Sigmoid colon (tissue), 7 donors: ENCODE results near the gene CASP3. TPM values are rescaled to one million over a fixed set of nuclear protein-coding genes. Genes with fewer than 3 reads are reported as not detected.
"Not testable (repeated sequence)": the region's sequence is repeated elsewhere in the genome, so short reads cannot be mapped to it uniquely, and the experiment has no call there.

ENCODE experiments used
- DNase-seq: peaks from one replicate; pipeline ENCODE4 v3.0.0-alpha.2; 2019
- H3K27ac ChIP-seq, 4 donors: fragments of 200-600 bp; sonication (generic); one replicate each; pipeline ENCODE4 v1.5.1; 2016 to 2019; ENCODE audit warnings: mild to moderate bottlenecking in 1 of 4
- H3K27me3 ChIP-seq, 3 donors: fragments of 200-600 bp; sonication (generic); one replicate each; pipeline ENCODE4 v1.5.1; 2019; ENCODE audit warnings: mild to moderate bottlenecking in 1 of 3
- H3K36me3 ChIP-seq, 4 donors: fragments of 200-600 bp; sonication (generic); one replicate each; pipeline ENCODE4 v1.5.1; 2016 to 2019
- H3K4me1 ChIP-seq, 4 donors: fragments of 200-600 bp; sonication (generic); one replicate each; pipeline ENCODE4 v1.5.1; 2017 to 2019
- H3K4me3 ChIP-seq, 4 donors: fragments of 200-600 bp; sonication (generic); one replicate each; pipeline ENCODE4 v1.5.1; 2017 to 2019; ENCODE audit warnings: mild to moderate bottlenecking in 2 of 4, moderate library complexity in 1 of 4
- H3K9me3 ChIP-seq, 4 donors: fragments of 200-600 bp in 3 of 4; sonication (generic) in 3 of 4; one replicate each; pipeline versions ENCODE4 v1.5.1 to v1.6.1; 2013 to 2019
- EP300 ChIP-seq, 4 donors: sonication (generic); formaldehyde crosslinking; IDR thresholded peaks; one replicate each; pipeline ENCODE4 v1.6.1; 2017; ENCODE audit warnings: antibody characterized with exemption in 4 of 4
- POLR2A ChIP-seq, 2 donors: fragments of 450-650 bp; IDR thresholded peaks; one replicate each; pipeline ENCODE4 v1.6.1; 2016; ENCODE audit warnings: antibody characterized with exemption in 2 of 2, mild to moderate bottlenecking in 2 of 2, moderate library complexity in 2 of 2
- POLR2AphosphoS5 ChIP-seq, 4 donors: sonication (generic); formaldehyde crosslinking; IDR thresholded peaks; one replicate each; pipeline ENCODE4 v1.6.1; 2017; ENCODE audit warnings: antibody characterized with exemption in 4 of 4
- WGBS, 2 donors: extraction: QIAGEN DNeasy Blood & Tissue Kit; methylation state at CpG; one replicate each; pipeline ENCODE4 v1.1.7; 2013; 5-methylcytosine and 5-hydroxymethylcytosine counted together
- intact Hi-C: fragments of 100-400 bp; cut with DNase I; formaldehyde crosslinking; loops from one replicate; pipeline ENCODE4 v1.15.1; 2023
- polyA plus RNA-seq, 3 donors: library from polyadenylated mRNA; stranded (reverse); fragments of 200-250 nt; gene quantifications; one replicate each; pipeline ENCODE4 v1.2.3, GENCODE V29; 2013
- total RNA-seq, 4 donors: library from RNA; depleted of rRNA; stranded (reverse); fragments of >200 nt; gene quantifications; one replicate each; pipeline ENCODE4 v1.1.0, GENCODE V29; 2016
- TF ChIP-seq, protein P1 (sequence below), 4 experiments: fragments of 450-650 bp in 3 of 4; fragments of 200-600 bp in 1 of 4; IDR thresholded peaks; one replicate each; pipeline ENCODE4 v1.5.1; 2016 to 2019; ENCODE audit warnings: antibody characterized with exemption in 4 of 4, mild to moderate bottlenecking in 3 of 4, moderate library complexity in 2 of 4
- donor health status: healthy with polysubstance abuse.
- donor health status: Bipolar disorder and iron deficiency.
- donor health status: healthy.

The CASP3 gene
- total and polyA plus RNA-seq, 7 donors = 9.4 to 70.1 (median 20.3) TPM

DNA sequence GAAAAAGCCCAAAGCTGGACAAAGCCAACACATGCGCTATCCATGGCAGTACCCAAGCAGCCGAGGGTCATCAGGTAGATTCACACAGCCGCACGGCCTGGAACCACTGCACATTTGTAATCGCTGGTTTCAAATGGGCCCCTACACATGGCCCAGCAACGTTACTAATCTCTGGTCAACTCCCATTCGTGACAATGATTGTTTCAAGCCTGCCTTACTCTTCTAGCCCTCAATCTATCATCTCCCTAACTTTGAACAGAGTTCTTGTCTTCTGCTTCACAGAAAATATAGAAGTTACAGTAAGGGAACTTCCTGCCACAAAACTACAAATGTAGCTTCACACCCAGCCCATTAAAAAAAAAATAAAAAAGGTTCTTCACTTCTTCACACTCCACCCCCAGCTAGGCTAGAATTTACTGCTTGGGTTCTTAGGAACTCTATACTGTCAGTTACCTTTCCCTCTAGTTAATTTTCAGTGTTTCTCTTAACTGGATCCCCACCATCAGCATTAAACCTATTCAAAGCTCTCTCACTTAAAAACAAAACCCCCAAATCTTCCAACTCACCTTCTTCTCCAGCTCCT lies 24.2 kb downstream of the CASP3 start:
- Histone ChIP-seq H3K4me3 (no peak overlapping the region), H3K9me3 (no peaks in the 10 kb centered on the region), H3K27ac (no peak overlapping the region), H3K36me3 (peaks cover 5 to 47% (median 19%) of the 10 kb centered on the region in 4 donors), H3K4me1 (no peaks in the 10 kb centered on the region), H3K27me3 (no peaks in the 10 kb centered on the region)
- TF ChIP-seq EP300 (IDR thresholded peaks at IDR 0.05) = no peak
- no peak for TF ChIP-seq POLR2A (IDR thresholded peaks at IDR 0.05)
- TF ChIP-seq, protein P1, sequence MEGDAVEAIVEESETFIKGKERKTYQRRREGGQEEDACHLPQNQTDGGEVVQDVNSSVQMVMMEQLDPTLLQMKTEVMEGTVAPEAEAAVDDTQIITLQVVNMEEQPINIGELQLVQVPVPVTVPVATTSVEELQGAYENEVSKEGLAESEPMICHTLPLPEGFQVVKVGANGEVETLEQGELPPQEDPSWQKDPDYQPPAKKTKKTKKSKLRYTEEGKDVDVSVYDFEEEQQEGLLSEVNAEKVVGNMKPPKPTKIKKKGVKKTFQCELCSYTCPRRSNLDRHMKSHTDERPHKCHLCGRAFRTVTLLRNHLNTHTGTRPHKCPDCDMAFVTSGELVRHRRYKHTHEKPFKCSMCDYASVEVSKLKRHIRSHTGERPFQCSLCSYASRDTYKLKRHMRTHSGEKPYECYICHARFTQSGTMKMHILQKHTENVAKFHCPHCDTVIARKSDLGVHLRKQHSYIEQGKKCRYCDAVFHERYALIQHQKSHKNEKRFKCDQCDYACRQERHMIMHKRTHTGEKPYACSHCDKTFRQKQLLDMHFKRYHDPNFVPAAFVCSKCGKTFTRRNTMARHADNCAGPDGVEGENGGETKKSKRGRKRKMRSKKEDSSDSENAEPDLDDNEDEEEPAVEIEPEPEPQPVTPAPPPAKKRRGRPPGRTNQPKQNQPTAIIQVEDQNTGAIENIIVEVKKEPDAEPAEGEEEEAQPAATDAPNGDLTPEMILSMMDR (IDR thresholded peaks at IDR 0.05) = no peak
- intact Hi-C loops = no loop called here
- 89 to 95% methylated on average over 7 of the region's 7 CpGs for WGBS, 2 donors
- DNase-seq = no peak

DNA sequence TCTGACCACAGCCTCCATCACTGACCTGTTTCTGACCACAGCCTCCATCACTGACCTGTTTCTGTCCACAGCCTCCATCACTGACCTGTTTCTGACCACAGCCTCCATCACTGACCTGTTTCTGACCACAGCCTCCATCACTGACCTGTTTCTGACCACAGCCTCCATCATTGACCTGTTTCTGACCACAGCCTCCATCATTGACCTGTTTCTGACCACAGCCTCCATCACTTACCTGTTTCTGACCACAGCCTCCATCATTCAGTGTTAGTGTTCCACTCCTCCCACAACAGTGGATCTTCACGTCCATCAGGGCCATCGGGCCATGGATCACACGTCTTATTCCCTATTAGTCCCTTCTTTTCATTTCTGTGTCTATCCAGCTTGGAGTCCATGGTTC lies 24.7 kb downstream of the CASP3 start:
- H3K4me1 ChIP-seq, intact Hi-C loops, H3K9me3 ChIP-seq, H3K27ac ChIP-seq, H3K4me3 ChIP-seq, DNase-seq, H3K27me3 ChIP-seq: not testable (repeated sequence)
- WGBS, 2 donors = 95 to 97% methylated on average over 3 of the region's 3 CpGs
- H3K36me3 ChIP-seq = peaks cover 5 to 42% (median 14%) of the 10 kb centered on the region in 4 donors

DNA sequence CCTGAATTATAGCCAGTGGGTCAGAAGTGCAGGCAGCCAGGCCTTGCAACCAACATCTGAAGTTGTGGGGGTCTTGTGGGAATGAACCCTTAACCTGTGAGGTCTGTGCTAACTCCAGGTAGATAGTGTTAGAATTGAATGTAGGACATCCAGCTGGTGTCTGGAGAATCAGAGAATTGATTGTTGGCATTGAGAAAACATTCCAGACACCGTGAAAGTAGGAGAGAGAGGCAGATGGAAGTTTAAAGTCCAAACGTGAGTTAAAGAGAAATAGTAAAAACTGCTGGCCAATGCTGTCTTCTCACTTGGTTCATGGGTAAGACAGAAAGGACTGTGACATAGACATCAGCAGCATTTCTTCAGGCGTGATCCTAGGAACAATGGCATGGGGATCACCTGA lies 27.7 kb downstream of the CASP3 start:
- no peaks in the 10 kb centered on the region for H3K27me3 ChIP-seq
- no peak overlapping the region for H3K27ac ChIP-seq
- 57 to 80% methylated on average over 3 of the region's 3 CpGs for whole genome bisulfite sequencing, 2 donors
- intact Hi-C loops = no loop called here
- H3K4me1 ChIP-seq = no peaks in the 10 kb centered on the region
- no peak for TF ChIP-seq EP300 (IDR thresholded peaks at IDR 0.05)
- TF ChIP-seq POLR2AphosphoS5 (IDR thresholded peaks at IDR 0.05) = no peak
- no peak for TF ChIP-seq POLR2A (IDR thresholded peaks at IDR 0.05)
- TF ChIP-seq, protein P1 (IDR thresholded peaks at IDR 0.05) = no peak
- peaks cover 0 to 12% (median 0%) of the 10 kb centered on the region in 4 donors for H3K36me3 ChIP-seq
- no peaks in the 10 kb centered on the region for H3K9me3 ChIP-seq
- H3K4me3 ChIP-seq = no peak overlapping the region
- DNase-seq = no peak

DNA sequence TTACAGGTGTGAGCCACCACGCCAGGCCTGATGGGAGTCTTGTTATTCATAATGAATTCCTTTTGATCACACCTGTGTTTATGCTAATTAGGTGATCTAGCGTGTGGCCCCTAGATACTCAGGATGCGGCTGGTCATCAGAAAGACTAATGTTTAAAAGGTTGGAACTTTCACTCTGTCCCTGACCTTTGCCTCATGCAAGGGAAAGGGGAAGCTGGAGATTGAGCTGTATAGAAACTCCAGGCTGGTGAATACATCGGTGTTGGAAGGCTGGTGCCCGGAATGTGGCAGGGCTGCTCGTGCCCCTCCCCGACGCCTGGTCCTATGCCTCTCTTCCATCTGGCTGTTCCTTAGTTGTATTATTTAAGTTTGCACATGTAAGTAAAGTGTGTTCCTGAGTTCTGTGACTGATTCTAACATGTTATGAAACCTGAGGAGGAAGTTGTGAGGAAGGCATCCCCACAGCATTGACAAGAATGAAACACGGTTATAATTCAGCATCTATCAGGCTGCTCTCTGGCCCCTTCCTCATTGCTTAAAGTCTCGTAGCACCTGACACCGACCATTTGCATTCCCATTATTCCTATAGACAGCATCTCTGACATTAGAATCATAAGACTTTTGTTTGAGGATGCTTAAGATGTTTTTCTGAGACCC lies 28.9 kb downstream of the CASP3 start:
- intact Hi-C loops = no loop called here
- Histone ChIP-seq H3K4me3 (no peak overlapping the region), H3K27ac (no peak overlapping the region), H3K4me1 (no peaks in the 10 kb centered on the region), H3K9me3 (no peaks in the 10 kb centered on the region), H3K27me3 (no peaks in the 10 kb centered on the region), H3K36me3 (peaks cover 0 to 6% (median 0%) of the 10 kb centered on the region in 4 donors)
- 88 to 92% methylated on average over 11 of the region's 11 CpGs for WGBS, 2 donors
- TF ChIP-seq, protein P1 (IDR thresholded peaks at IDR 0.05) = no peak
- TF ChIP-seq EP300 (IDR thresholded peaks at IDR 0.05) (no peak), POLR2A (IDR thresholded peaks at IDR 0.05) (no peak), POLR2AphosphoS5 (IDR thresholded peaks at IDR 0.05) (no peak)
- no peak for DNase-seq

DNA sequence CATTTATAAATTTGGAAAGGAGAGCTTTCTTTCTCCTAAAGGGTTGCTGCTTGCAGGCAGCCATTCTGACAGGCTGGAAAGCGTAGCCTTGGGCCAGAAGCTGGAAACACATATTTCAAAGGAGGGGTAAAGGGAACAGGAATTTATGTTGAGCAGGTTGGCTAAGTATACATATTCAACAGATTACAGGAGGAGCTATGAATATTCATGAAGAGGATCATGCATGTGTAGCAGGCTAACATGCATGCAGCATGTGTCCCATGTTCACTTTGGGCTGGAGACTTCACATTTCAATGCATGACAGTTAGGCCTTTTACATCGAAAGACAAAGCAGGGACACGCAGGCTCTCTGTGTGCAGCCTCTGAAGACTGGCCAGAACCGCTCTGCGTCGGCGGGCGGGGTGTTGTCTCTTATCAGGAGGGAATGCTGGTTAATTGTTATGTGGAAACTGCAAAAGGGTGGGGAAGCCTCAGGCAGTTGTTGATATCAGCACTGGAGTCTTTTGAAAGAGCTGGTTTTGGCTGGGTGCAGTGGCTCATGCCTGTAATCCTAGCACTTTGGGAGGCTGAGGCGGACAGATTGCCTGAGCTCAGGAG lies 31.5 kb downstream of the CASP3 start:
- intact Hi-C loops = no loop called here
- DNase-seq = no peak
- no peak overlapping the region for H3K27ac ChIP-seq
- H3K4me3 ChIP-seq = no peak overlapping the region
- 59 to 83% methylated on average over 9 of the region's 9 CpGs for WGBS, 2 donors
- peaks cover 0 to 6% (median 0%) of the 10 kb centered on the region in 4 donors for H3K9me3 ChIP-seq
- H3K27me3 ChIP-seq = no peaks in the 10 kb centered on the region
- TF ChIP-seq EP300 (IDR thresholded peaks at IDR 0.05) = no peak
- no peak for TF ChIP-seq POLR2A (IDR thresholded peaks at IDR 0.05)
- TF ChIP-seq POLR2AphosphoS5 (IDR thresholded peaks at IDR 0.05) = no peak
- TF ChIP-seq, protein P1 (IDR thresholded peaks at IDR 0.05) = no peak
- no peaks in the 10 kb centered on the region for H3K36me3 ChIP-seq
- H3K4me1 ChIP-seq = no peaks in the 10 kb centered on the region
